C4-2B (cell line): ENCODE data around the gene KCTD11.

Experiments
- CTCF ChIP-seq: fragments of 450-650 bp; conservative IDR thresholded peaks from 2 replicates; pipeline ENCODE4 v1.5.1; 2017; ENCODE audit warnings: mild to moderate bottlenecking
- ZFX ChIP-seq: fragments of 450-650 bp; IDR thresholded peaks from 2 replicates; pipeline ENCODE4 v1.6.1; 2017

DNA sequence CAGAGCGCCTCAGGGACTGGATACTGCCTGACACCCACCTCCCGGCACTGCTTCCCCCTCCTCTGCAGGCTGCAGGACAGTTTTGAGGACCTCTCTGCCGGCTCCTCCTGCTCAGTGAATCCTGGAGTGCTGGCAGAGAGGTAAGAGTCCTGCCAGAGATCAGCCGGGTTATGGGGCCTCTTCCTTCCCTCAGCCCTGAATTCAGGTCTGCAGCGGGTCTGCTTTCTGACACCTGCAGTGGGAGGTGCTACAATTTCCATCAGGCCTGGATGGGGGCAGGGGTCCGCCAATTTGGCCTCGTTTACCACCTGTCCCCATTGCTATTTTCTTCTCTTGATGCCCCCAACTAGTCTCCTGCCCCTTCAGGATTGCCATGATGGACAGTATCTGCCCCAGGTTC lies 19.9 kb upstream of the KCTD11 start:
- TF ChIP-seq CTCF (no peak), ZFX (no peak)
